ENCODE measurements around the gene PNPLA3.

- TF ChIP-seq, protein P1, sequence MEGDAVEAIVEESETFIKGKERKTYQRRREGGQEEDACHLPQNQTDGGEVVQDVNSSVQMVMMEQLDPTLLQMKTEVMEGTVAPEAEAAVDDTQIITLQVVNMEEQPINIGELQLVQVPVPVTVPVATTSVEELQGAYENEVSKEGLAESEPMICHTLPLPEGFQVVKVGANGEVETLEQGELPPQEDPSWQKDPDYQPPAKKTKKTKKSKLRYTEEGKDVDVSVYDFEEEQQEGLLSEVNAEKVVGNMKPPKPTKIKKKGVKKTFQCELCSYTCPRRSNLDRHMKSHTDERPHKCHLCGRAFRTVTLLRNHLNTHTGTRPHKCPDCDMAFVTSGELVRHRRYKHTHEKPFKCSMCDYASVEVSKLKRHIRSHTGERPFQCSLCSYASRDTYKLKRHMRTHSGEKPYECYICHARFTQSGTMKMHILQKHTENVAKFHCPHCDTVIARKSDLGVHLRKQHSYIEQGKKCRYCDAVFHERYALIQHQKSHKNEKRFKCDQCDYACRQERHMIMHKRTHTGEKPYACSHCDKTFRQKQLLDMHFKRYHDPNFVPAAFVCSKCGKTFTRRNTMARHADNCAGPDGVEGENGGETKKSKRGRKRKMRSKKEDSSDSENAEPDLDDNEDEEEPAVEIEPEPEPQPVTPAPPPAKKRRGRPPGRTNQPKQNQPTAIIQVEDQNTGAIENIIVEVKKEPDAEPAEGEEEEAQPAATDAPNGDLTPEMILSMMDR (IDR thresholded peaks at IDR 0.05): no peak
- no peak for TF ChIP-seq POLR2AphosphoS5 (IDR thresholded peaks at IDR 0.05)
Measured at GRCh38 chr22:43926349-43926710, 2.7 kb downstream of the PNPLA3 start.
